ENCODE results near the gene ATP11C. TPM values are rescaled to one million over a fixed set of nuclear protein-coding genes. Genes with fewer than 3 reads are reported as not detected.
A peak's percentile ranks its signal among the peaks of the same experiment; 100 is the strongest.
"Not testable (repeated sequence)": the region's sequence is repeated elsewhere in the genome, so short reads cannot be mapped to it uniquely, and the experiment has no call there.

The ATP11C gene
- total and polyA plus RNA-seq, 12 donors = 3.3 to 29.9 (median 17.0) TPM

- Histone ChIP-seq H3K4me1 (replicated peaks in 1 of 2) (no peaks in the 10 kb centered on the region), H3K9me3 (replicated peaks in 1 of 3) (no peaks in the 10 kb centered on the region), H3K27me3 (peaks cover 2% of the 10 kb centered on the region), H3K4me3 (no peak overlapping the region), H3K27ac (no peak overlapping the region), H3K36me3 (replicated peaks in 1 of 2) (no peaks in the 10 kb centered on the region)
- no peak for DNase-seq
- 57 to 81% (median 69%) methylated on average over 4 of the region's 4 CpGs for WGBS, 4 donors
- intact Hi-C loops (cut with DNase I) = no loop called here
- TF ChIP-seq, protein P1, sequence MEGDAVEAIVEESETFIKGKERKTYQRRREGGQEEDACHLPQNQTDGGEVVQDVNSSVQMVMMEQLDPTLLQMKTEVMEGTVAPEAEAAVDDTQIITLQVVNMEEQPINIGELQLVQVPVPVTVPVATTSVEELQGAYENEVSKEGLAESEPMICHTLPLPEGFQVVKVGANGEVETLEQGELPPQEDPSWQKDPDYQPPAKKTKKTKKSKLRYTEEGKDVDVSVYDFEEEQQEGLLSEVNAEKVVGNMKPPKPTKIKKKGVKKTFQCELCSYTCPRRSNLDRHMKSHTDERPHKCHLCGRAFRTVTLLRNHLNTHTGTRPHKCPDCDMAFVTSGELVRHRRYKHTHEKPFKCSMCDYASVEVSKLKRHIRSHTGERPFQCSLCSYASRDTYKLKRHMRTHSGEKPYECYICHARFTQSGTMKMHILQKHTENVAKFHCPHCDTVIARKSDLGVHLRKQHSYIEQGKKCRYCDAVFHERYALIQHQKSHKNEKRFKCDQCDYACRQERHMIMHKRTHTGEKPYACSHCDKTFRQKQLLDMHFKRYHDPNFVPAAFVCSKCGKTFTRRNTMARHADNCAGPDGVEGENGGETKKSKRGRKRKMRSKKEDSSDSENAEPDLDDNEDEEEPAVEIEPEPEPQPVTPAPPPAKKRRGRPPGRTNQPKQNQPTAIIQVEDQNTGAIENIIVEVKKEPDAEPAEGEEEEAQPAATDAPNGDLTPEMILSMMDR (IDR thresholded peaks at IDR 0.05) = peak in 1 of 6 experiments; percentile 17
- TF ChIP-seq POLR2A (IDR thresholded peaks at IDR 0.05) = no peak
These were observed 34.4 kb upstream of the ATP11C start for GRCh38 chrX:139967300-139967699.

GRCh38 chrX:139966159-139966558 lies 33.3 kb upstream of the ATP11C start:
- TF ChIP-seq, protein P1 (IDR thresholded peaks at IDR 0.05) = peak in 1 of 6 experiments; percentile 6
- H3K9me3 ChIP-seq (replicated peaks in 1 of 3); intact Hi-C loops (cut with DNase I); H3K27ac ChIP-seq; H3K4me3 ChIP-seq; H3K27me3 ChIP-seq; H3K36me3 ChIP-seq (replicated peaks in 1 of 2); H3K4me1 ChIP-seq (replicated peaks in 1 of 2): not testable (repeated sequence)
- WGBS, 4 donors = 48 to 57% (median 54%) methylated on average over 3 of the region's 3 CpGs
- peak in 1 of 7 donors; percentile 4 for DNase-seq

GRCh38 chrX:139965421-139965820 lies 32.6 kb upstream of the ATP11C start, which contains the start of gene CXorf66:
TSS of gene CXorf66 (minus strand) at chrX:139965521. CDS start at chrX:139965496, 25 bp downstream.
- intact Hi-C loops (cut with DNase I) = no loop called here
- no peak for DNase-seq
- 71 to 90% (median 88%) methylated on average over 4 to 7 of the region's 7 CpGs for WGBS, 4 donors

GRCh38 chrX:139961091-139961490 lies 28.2 kb upstream of the ATP11C start:
- H3K4me1 ChIP-seq (replicated peaks in 1 of 2); H3K9me3 ChIP-seq (replicated peaks in 1 of 3); H3K27me3 ChIP-seq; intact Hi-C loops (cut with DNase I); H3K4me3 ChIP-seq; DNase-seq; H3K27ac ChIP-seq; H3K36me3 ChIP-seq (replicated peaks in 1 of 2): not testable (repeated sequence)
- WGBS, 4 donors = 27 to 37% (median 34%) methylated on average over 2 of the region's 2 CpGs

More at GRCh38 chrX:139965421-139965820, 32.6 kb upstream of the ATP11C start, which contains the start of gene CXorf66:
- Histone ChIP-seq H3K27ac (no peak within 1 kb of the TSS), H3K4me1 (replicated peaks in 1 of 2) (no peaks in the 10 kb centered on the region), H3K4me3 (no peak within 1 kb of the TSS), H3K27me3 (no peaks in the 10 kb centered on the region), H3K36me3 (replicated peaks in 1 of 2) (no peaks in the 10 kb centered on the region), H3K9me3 (replicated peaks in 1 of 3) (no peaks in the 10 kb centered on the region)
- TF ChIP-seq POLR2A (IDR thresholded peaks at IDR 0.05) = no peak
- TF ChIP-seq, protein P1 (IDR thresholded peaks at IDR 0.05) = no peak

DNA sequence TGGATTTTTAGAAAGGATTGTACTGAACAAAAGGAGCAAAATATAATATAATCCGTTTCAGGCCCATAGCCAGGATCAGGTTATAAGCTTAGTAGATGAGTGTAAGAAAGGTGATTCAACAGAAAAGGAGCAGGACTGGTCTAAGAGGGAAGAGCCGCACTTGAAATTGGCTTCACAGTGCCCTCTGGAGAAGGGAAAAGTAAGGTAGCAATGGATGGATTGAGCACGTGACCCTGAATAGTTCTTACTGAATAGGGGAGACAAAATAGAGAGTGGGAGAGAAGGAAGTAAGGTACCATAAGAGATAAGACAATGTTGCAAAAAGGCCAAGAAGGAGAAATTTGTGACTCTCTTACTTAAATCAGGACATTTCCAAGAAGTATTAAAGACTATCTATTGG lies 16.9 kb upstream of the ATP11C start:
- intact Hi-C loops (cut with DNase I) = no loop called here
- Histone ChIP-seq H3K4me3 (no peak overlapping the region), H3K4me1 (replicated peaks in 1 of 2) (no peaks in the 10 kb centered on the region), H3K27ac (no peak overlapping the region), H3K9me3 (replicated peaks in 1 of 3) (no peaks in the 10 kb centered on the region), H3K27me3 (peaks cover 9% of the 10 kb centered on the region), H3K36me3 (replicated peaks in 1 of 2) (no peaks in the 10 kb centered on the region)
- TF ChIP-seq, protein P1 (IDR thresholded peaks at IDR 0.05) = no peak
- no peak for TF ChIP-seq POLR2A (IDR thresholded peaks at IDR 0.05)
- 50 to 64% (median 58%) methylated on average over 3 of the region's 3 CpGs for WGBS, 4 donors
- no peak for DNase-seq

Measured in adrenal gland (tissue), 12 donors.